Psoas muscle (tissue), 8 donors: ENCODE data around the gene ANO9. TPM values are rescaled to one million over a fixed set of nuclear protein-coding genes. Genes with fewer than 3 reads are reported as not detected.

ENCODE experiments used
- ATAC-seq, 4 donors: fragments of 200-7000 bp; cut with Tn5 transposase; one replicate each; pipeline ENCODE4 v1.9.1; 2020; ENCODE audit warnings: moderate library complexity in 3 of 4, mild to moderate bottlenecking in 2 of 4
- DNase-seq, 2 donors: peaks; one replicate each; pipeline ENCODE4 v3.0.0-alpha.2; 2020
- H3K27ac ChIP-seq: fragments of 200-600 bp; one replicate; pipeline ENCODE4 v1.8.0; 2022
- H3K27me3 ChIP-seq, 3 donors: fragments of 200-600 bp in 1 of 3; one replicate each; pipeline versions ENCODE4 v1.6.1 to v1.8.0; 2013 to 2022; ENCODE audit warnings: low read length in 2 of 3, mild to moderate bottlenecking in 2 of 3, moderate library complexity in 1 of 3; ENCODE audit not compliant: insufficient read depth in 3 of 3
- H3K36me3 ChIP-seq, 2 donors: fragments of 200-600 bp in 1 of 2; one replicate each; pipeline versions ENCODE4 v1.6.1 to v1.8.0; 2013 to 2022; ENCODE audit warnings: low read depth in 1 of 2, mild to moderate bottlenecking in 1 of 2, moderate library complexity in 1 of 2; ENCODE audit not compliant: insufficient read depth in 1 of 2
- H3K4me1 ChIP-seq: fragments of 200-600 bp; one replicate; pipeline ENCODE4 v1.8.0; 2022
- H3K4me3 ChIP-seq: fragments of 200-600 bp; one replicate; pipeline ENCODE4 v1.8.0; 2022; ENCODE audit warnings: mild to moderate bottlenecking
- H3K9me3 ChIP-seq: fragments of 200-600 bp; one replicate; pipeline ENCODE4 v1.8.0; 2022
- WGBS, 3 donors: extraction: QIAGEN DNeasy Blood & Tissue Kit; methylation state at CpG; one replicate each; pipeline versions ENCODE4 v1.1.6 to v1.1.7; 2013; 5-methylcytosine and 5-hydroxymethylcytosine counted together
- intact Hi-C, 2 donors: fragments of 100-400 bp; cut with DNase I; formaldehyde crosslinking; loops; one replicate each; pipeline versions ENCODE4 v1.11.0 to v1.14.2; 2022
- polyA plus RNA-seq, 3 donors: library from polyadenylated mRNA; stranded (reverse); fragments of 200-250 nt; gene quantifications; one replicate each; pipeline ENCODE4 v1.2.3, GENCODE V29; 2013
- total RNA-seq, 4 donors: library from RNA; stranded (reverse); fragmentation: NEBNext Ultra II Directional in 2 of 4; extraction: Animal tissue kit (Norgen Biotek cat#: 25700) in 2 of 4; gene quantifications; one replicate each; pipeline versions ENCODE4 v1.2.1 to v1.2.4, GENCODE V29; 2021 to 2023
- TF ChIP-seq, protein P1 (sequence below): fragments of 200-600 bp; IDR thresholded peaks from one replicate; pipeline ENCODE4 v1.8.0; 2022; ENCODE audit warnings: antibody characterized with exemption
- donor health status: healthy with polysubstance abuse.
- donor health status: DM: no; HTN: no; CAD: no; lungs with moderate emphysema.
- donor health status: Bipolar disorder and iron deficiency.
- donor health status: healthy.
- donor health status: DM: yes; HTN: yes; CAD: no.
- donor health status: DM: no; HTN: no; CAD: no.
- donor health status: DM: no; HTN: no; CAD: no.
- donor health status: DM: yes; HTN: yes; CAD: no.

ANO9 gene
- total and polyA plus RNA-seq, 7 donors: 0.09 to 0.59 (median 0.13) TPM; not detected in 1

DNA sequence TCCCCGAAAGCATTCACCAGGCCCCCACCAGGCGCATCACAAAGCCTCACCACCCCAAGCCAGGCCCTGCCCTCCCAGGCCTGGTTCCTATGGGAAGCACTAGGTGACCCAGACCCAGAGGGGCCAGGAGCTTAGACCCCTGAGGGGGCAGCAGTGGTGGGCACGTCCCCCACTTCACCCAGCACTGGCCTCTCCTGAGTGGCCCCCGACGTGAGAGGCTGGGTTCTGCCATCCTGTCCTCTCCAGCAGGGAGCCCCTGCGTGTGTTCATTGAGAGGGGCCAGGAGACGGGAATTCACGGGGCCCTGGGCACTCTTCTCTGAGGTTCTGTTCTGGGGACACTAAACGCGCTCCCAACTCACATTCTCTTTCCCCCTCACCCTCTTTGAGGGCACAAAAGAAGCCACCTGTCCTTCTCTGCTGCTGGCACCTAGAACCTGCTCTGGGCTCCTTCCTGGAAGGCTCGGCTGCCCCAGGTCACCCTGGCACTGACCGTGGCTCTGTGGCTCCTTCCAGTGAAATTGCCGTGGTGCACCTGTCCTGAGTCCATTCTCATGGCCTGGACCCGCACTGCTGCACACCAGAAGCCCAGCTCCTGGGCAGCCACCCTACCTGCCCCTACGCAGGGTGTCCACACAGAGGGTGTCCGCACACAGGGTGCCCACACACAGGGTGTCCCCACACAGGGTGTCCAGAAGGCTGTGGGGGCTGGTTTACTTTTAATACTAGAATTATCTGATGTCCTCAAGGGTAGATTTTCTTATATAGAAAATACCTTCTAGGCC is 20.5 kb upstream of the ANO9 start:
- peak in 1 of 4 donors; percentile 22 for ATAC-seq
- peak; percentile 8 to 41 for DNase-seq
- H3K4me3 ChIP-seq: no peak overlapping the region
- peaks cover 3 to 54% of the 10 kb centered on the region in 2 donors for H3K36me3 ChIP-seq
- TF ChIP-seq, protein P1, sequence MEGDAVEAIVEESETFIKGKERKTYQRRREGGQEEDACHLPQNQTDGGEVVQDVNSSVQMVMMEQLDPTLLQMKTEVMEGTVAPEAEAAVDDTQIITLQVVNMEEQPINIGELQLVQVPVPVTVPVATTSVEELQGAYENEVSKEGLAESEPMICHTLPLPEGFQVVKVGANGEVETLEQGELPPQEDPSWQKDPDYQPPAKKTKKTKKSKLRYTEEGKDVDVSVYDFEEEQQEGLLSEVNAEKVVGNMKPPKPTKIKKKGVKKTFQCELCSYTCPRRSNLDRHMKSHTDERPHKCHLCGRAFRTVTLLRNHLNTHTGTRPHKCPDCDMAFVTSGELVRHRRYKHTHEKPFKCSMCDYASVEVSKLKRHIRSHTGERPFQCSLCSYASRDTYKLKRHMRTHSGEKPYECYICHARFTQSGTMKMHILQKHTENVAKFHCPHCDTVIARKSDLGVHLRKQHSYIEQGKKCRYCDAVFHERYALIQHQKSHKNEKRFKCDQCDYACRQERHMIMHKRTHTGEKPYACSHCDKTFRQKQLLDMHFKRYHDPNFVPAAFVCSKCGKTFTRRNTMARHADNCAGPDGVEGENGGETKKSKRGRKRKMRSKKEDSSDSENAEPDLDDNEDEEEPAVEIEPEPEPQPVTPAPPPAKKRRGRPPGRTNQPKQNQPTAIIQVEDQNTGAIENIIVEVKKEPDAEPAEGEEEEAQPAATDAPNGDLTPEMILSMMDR: no peak
- no peaks in the 10 kb centered on the region for H3K27me3 ChIP-seq
- no peak overlapping the region for H3K27ac ChIP-seq
- no peaks in the 10 kb centered on the region for H3K9me3 ChIP-seq
- WGBS, 3 donors: 92 to 95% (median 94%) methylated on average over 16 of the region's 16 CpGs
- H3K4me1 ChIP-seq: no peaks in the 10 kb centered on the region
- intact Hi-C loops: no loop called here

- ATAC-seq (no peak), DNase-seq (peak in 1 of 2 donors; percentile 4)
- no peaks in the 10 kb centered on the region for H3K4me1 ChIP-seq
- no peak overlapping the region for H3K27ac ChIP-seq
- 89 to 96% (median 95%) methylated on average over 9 of the region's 9 CpGs for WGBS, 3 donors
- H3K9me3 ChIP-seq: no peaks in the 10 kb centered on the region
- peaks cover 3 to 56% of the 10 kb centered on the region in 2 donors for H3K36me3 ChIP-seq
- no peaks in the 10 kb centered on the region for H3K27me3 ChIP-seq
- H3K4me3 ChIP-seq: no peak overlapping the region
- intact Hi-C loops: no loop called here
- TF ChIP-seq, protein P1: no peak
Observed at GRCh38 chr11:461626-462025, 19.8 kb upstream of the ANO9 start.

GRCh38 chr11:460331-461199 is 18.8 kb upstream of the ANO9 start:
- Histone ChIP-seq H3K36me3 (peaks cover 3 to 56% of the 10 kb centered on the region in 2 donors), H3K27ac (no peak overlapping the region), H3K4me1 (no peaks in the 10 kb centered on the region), H3K9me3 (no peaks in the 10 kb centered on the region), H3K27me3 (no peaks in the 10 kb centered on the region), H3K4me3 (no peak overlapping the region)
- ATAC-seq (no peak), DNase-seq (peak in 1 of 2 donors; percentile 40)
- TF ChIP-seq, protein P1: no peak
- intact Hi-C loops: no loop called here
- WGBS, 3 donors: 92 to 94% (median 93%) methylated on average over 41 of the region's 41 CpGs

DNA sequence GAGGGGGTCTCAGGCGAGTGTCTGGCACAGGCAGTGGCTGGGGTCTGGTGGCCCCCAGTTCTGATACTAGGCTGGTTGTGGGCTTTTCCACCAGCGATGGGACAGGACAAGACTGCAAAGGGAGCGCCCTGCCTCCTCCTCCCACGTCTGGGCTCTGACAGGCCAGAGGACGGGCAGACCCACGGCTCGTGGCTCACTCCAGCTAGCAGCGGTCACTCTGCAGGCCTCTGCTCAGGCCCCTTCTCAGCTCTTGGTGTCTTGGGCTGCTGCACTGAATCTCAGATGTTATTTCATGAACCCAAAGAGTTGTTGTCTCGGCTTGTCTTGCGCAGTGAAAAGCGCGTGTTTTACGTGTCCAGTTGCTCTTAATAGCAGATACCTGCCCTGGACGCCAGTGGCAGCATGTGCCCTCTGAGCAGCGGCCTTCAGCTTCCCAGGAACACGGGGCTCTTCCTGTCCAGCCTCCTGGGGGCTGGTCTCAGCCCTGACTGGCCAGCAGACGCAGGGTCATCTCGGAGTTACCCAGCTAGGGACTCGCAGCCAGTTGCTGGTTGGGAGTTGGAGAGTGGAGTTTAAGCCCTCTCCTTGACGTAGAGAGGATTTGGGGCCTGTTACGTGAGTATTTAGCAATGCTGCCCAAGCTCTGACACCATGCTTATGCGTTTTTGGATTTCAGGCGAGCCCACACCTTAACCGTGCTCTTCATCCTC is 17.9 kb upstream of the ANO9 start:
- peak in 1 of 2 donors; percentile 41 for DNase-seq
- Histone ChIP-seq H3K27me3 (no peaks in the 10 kb centered on the region), H3K36me3 (peaks cover 3 to 48% of the 10 kb centered on the region in 2 donors), H3K4me3 (no peak overlapping the region), H3K27ac (no peak overlapping the region), H3K9me3 (no peaks in the 10 kb centered on the region), H3K4me1 (no peaks in the 10 kb centered on the region)
- intact Hi-C loops: loop anchor here in 1 of 2 donors (5.0 kb wide), 1 partner anchor 33 kb away; no protein-coding TSS in a partner anchor
- no peak for ATAC-seq
- TF ChIP-seq, protein P1: no peak
- WGBS, 3 donors: 92 to 93% (median 93%) methylated on average over 24 of the region's 24 CpGs
